ENCODE measurements around the gene B3GALNT1. TPM values are rescaled to one million over a fixed set of nuclear protein-coding genes. Genes with fewer than 3 reads are reported as not detected.

Gene B3GALNT1
- total RNA-seq, 4 donors from 2014 or later, result 1.6 to 6.1 (median 3.9) TPM

- 82% methylated on average over 3 of the region's 3 CpGs; no CpG with 5 or more reads in 1 of the 2 donors for WGBS, 2 donors (ENCODE audit: low coverage in 1 of 2)
- TF ChIP-seq CTCF (IDR thresholded peaks at IDR 0.05), result no peak
- TF ChIP-seq EP300 (IDR thresholded peaks at IDR 0.05), result no peak
- no peak for TF ChIP-seq POLR2AphosphoS5 (IDR thresholded peaks at IDR 0.05)
- no peak for TF ChIP-seq POLR2A (IDR thresholded peaks at IDR 0.05)
- Histone ChIP-seq H3K27me3 (no peaks in the 10 kb centered on the region), H3K4me1 (no peaks in the 10 kb centered on the region), H3K4me3 (no peak overlapping the region), H3K36me3 (no peaks in the 10 kb centered on the region), H3K27ac (no peak overlapping the region), H3K9me3 (no peaks in the 10 kb centered on the region)
- no peak for ATAC-seq
Observed at GRCh38 chr3:161050935-161051334, 54.2 kb downstream of the B3GALNT1 start.

GRCh38 chr3:161049683-161050248, 55.4 kb downstream of the B3GALNT1 start:
- Histone ChIP-seq H3K4me1 (no peaks in the 10 kb centered on the region), H3K4me3 (no peak overlapping the region), H3K9me3 (no peaks in the 10 kb centered on the region), H3K27ac (no peak overlapping the region), H3K36me3 (no peaks in the 10 kb centered on the region), H3K27me3 (no peaks in the 10 kb centered on the region)
- WGBS, 2 donors (ENCODE audit: low coverage in 1 of 2), result 84 to 100% methylated on average over 1 to 4 of the region's 4 CpGs
- TF ChIP-seq POLR2AphosphoS5 (IDR thresholded peaks at IDR 0.05) (no peak), EP300 (IDR thresholded peaks at IDR 0.05) (no peak), POLR2A (IDR thresholded peaks at IDR 0.05) (no peak), CTCF (IDR thresholded peaks at IDR 0.05) (no peak)
- no peak for ATAC-seq

- no peaks in the 10 kb centered on the region for H3K4me1 ChIP-seq
- no peak overlapping the region for H3K27ac ChIP-seq
- ATAC-seq, result no peak
- H3K36me3 ChIP-seq, result no peaks in the 10 kb centered on the region
- no peaks in the 10 kb centered on the region for H3K27me3 ChIP-seq
- H3K4me3 ChIP-seq, result no peak overlapping the region
- H3K9me3 ChIP-seq, result no peaks in the 10 kb centered on the region
- WGBS, 2 donors (ENCODE audit: low coverage in 1 of 2), result 69 to 79% methylated on average over 5 of the region's 5 CpGs
- no peak for TF ChIP-seq EP300 (IDR thresholded peaks at IDR 0.05)
- no peak for TF ChIP-seq POLR2A (IDR thresholded peaks at IDR 0.05)
- no peak for TF ChIP-seq CTCF (IDR thresholded peaks at IDR 0.05)
- no peak for TF ChIP-seq POLR2AphosphoS5 (IDR thresholded peaks at IDR 0.05)
Observed at GRCh38 chr3:161043336-161044035, 61.7 kb downstream of the B3GALNT1 start.

GRCh38 chr3:161042023-161042501, 63.1 kb downstream of the B3GALNT1 start:
- no peak overlapping the region for H3K27ac ChIP-seq
- H3K36me3 ChIP-seq, result no peaks in the 10 kb centered on the region
- H3K4me1 ChIP-seq, result no peaks in the 10 kb centered on the region
- ATAC-seq, result no peak
- no peaks in the 10 kb centered on the region for H3K27me3 ChIP-seq
- 65 to 89% methylated on average over 2 of the region's 2 CpGs for WGBS, 2 donors (ENCODE audit: low coverage in 1 of 2)
- H3K4me3 ChIP-seq, result no peak overlapping the region
- TF ChIP-seq POLR2A (IDR thresholded peaks at IDR 0.05) (no peak), EP300 (IDR thresholded peaks at IDR 0.05) (no peak), CTCF (IDR thresholded peaks at IDR 0.05) (no peak), POLR2AphosphoS5 (IDR thresholded peaks at IDR 0.05) (no peak)
- H3K9me3 ChIP-seq, result no peaks in the 10 kb centered on the region

- no peak overlapping the region for H3K27ac ChIP-seq
- WGBS, 2 donors (ENCODE audit: low coverage in 1 of 2), result 33 to 56% methylated on average over 3 of the region's 3 CpGs
- no peaks in the 10 kb centered on the region for H3K9me3 ChIP-seq
- no peak for ATAC-seq
- no peaks in the 10 kb centered on the region for H3K27me3 ChIP-seq
- TF ChIP-seq EP300 (IDR thresholded peaks at IDR 0.05), result no peak
- TF ChIP-seq POLR2AphosphoS5 (IDR thresholded peaks at IDR 0.05), result no peak
- TF ChIP-seq CTCF (IDR thresholded peaks at IDR 0.05), result no peak
- TF ChIP-seq POLR2A (IDR thresholded peaks at IDR 0.05), result no peak
- H3K36me3 ChIP-seq, result no peaks in the 10 kb centered on the region
- no peak overlapping the region for H3K4me3 ChIP-seq
- no peaks in the 10 kb centered on the region for H3K4me1 ChIP-seq
Observed at GRCh38 chr3:161038725-161039124, 66.4 kb downstream of the B3GALNT1 start.

Data from gastroesophageal sphincter (tissue), 4 donors.